Activated T-helper 2 cell treated with anti-CD3 and anti-CD28 coated beads, Interferon-gamma antibody, Interleukin-2, Interleukin-4, amounts not matched to agents 10 μg/mL and 5 μg/mL and 100 μg/mL, durations not matched to agents 14 hours and 24 hours and 36 hours (primary cell): Measurements from ENCODE around the gene SLC10A4. TPM values are rescaled to one million over a fixed set of nuclear protein-coding genes. Genes with fewer than 3 reads are reported as not detected.

Experiments used
- DNase-seq: peaks from one replicate; pipeline ENCODE4 v3.0.0; 2021; ENCODE audit warnings: low spot score
- H3K27ac Mint-ChIP-seq: one replicate; pipeline ENCODE4 v1.8.0; 2021; ENCODE audit warnings: mixed read lengths
- H3K27me3 Mint-ChIP-seq: one replicate; pipeline ENCODE4 v1.8.0; 2021; ENCODE audit warnings: low read depth, mixed read lengths
- H3K36me3 Mint-ChIP-seq: one replicate; pipeline ENCODE4 v1.8.0; 2021; ENCODE audit warnings: low read depth, mixed read lengths
- H3K4me1 Mint-ChIP-seq: one replicate; pipeline ENCODE4 v1.8.0; 2021; ENCODE audit warnings: low read depth, mixed read lengths
- H3K4me3 Mint-ChIP-seq: one replicate; pipeline ENCODE4 v1.8.0; 2021; ENCODE audit warnings: low read depth, mild to moderate bottlenecking, moderate library complexity, mixed read lengths
- H3K9me3 Mint-ChIP-seq: one replicate; pipeline ENCODE4 v1.8.0; 2021; ENCODE audit warnings: mixed read lengths
- intact Hi-C: fragments of 100-400 bp; cut with micrococcal nuclease; formaldehyde crosslinking; loops from one replicate; pipeline ENCODE4 v1.15.1; 2023
- total RNA-seq: library from RNA; stranded (reverse); gene quantifications from 2 replicates; pipeline ENCODE4 v1.2.3, GENCODE V29; 2022

The SLC10A4 gene
- total RNA-seq, 1 donor from 2014 or later = not detected

DNA sequence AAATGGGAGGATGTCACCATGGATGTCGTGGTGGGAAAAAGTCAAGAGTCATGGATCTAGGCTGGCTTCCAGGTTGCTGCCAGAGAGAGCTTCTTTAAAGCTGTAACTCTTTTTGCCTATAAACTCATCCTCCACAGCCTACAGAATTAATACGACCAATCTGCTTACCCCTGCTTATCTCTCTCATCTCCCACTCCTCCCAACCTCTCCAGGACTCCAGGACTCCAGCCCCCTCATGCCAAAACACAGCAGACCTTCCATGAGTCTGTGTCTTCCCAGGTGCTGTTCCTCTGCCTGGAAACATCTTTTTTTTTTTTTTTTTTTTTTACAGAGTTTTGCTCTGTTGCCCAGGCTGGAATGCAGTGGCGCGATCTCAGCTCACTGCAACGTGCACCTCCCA lies 15.3 kb upstream of the SLC10A4 start:
- H3K36me3 Mint-ChIP-seq = no peaks in the 10 kb centered on the region
- H3K4me1 Mint-ChIP-seq = peaks cover 2% of the 10 kb centered on the region
- H3K27me3 Mint-ChIP-seq = peaks cover 18% of the 10 kb centered on the region
- DNase-seq = no peak
- H3K27ac Mint-ChIP-seq = no peak overlapping the region
- intact Hi-C loops = no loop called here
- no peak overlapping the region for H3K4me3 Mint-ChIP-seq
- H3K9me3 Mint-ChIP-seq = no peaks in the 10 kb centered on the region

DNA sequence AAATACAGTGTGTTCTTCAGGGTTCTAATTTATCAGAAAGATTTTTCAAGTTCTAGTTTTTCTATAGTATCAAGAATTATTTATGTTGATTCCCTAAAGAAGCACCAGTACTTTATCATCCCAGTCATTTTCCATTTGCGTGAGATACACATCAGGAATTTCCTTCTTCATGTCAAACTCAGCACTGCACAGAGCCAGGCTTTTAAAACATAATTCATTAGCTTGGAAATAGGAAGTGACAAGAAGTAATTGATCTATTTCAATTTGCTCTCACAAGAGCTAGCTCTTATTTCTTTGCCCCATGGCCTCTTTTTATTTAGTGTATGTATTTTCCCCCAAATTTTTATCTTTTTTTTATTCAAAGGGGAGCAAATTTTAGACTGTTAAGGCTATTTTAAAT lies 13.0 kb upstream of the SLC10A4 start:
- Mint-ChIP-seq H3K4me1 (peaks cover 2% of the 10 kb centered on the region), H3K27me3 (peaks cover 20% of the 10 kb centered on the region), H3K27ac (no peak overlapping the region), H3K36me3 (no peaks in the 10 kb centered on the region), H3K9me3 (no peaks in the 10 kb centered on the region), H3K4me3 (no peak overlapping the region)
- intact Hi-C loops = no loop called here
- no peak for DNase-seq

DNA sequence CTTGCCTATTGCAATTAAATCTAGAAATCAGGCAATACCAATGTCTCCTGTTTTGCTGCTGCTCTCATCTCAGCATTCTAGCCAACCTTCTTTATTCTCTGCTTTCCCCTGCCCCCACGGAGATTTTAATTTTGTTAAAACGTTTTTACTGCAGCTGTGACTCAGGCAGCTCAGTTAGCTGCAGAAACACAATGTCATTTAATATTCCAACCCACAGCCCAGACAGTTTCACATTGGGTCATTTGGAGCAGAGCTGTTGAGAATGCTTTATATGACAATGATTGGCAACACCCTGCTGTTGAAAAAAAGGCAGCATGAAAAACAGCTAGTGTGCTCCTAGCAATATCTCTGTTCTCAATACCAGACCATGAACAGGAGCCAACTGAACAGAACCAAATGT lies 12.6 kb upstream of the SLC10A4 start:
- Mint-ChIP-seq H3K27ac (no peak overlapping the region), H3K27me3 (peaks cover 23% of the 10 kb centered on the region), H3K9me3 (no peaks in the 10 kb centered on the region), H3K4me1 (peaks cover 2% of the 10 kb centered on the region), H3K36me3 (no peaks in the 10 kb centered on the region), H3K4me3 (no peak overlapping the region)
- intact Hi-C loops = no loop called here
- no peak for DNase-seq

DNA sequence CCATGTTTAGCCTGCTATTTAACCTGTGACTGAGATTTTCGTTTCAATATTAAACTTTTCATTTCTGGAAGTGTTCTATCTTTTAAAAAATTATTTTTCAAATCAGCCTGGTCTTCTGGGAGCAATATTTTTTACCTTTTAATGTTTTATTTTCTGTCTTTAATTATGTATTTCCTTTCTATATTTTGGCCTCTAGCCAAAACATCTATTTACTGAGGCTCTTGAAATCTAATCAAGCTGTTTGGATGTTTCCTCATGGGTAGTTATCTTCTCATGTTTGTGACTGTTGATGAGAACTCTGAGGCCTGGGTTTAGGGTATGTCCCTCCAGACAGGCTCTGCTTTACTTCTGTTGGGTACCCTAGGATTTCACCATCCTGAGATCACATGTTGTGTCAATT lies 10.3 kb upstream of the SLC10A4 start:
- no peak overlapping the region for H3K4me3 Mint-ChIP-seq
- H3K9me3 Mint-ChIP-seq = no peaks in the 10 kb centered on the region
- intact Hi-C loops = no loop called here
- peaks cover 2% of the 10 kb centered on the region for H3K4me1 Mint-ChIP-seq
- DNase-seq = no peak
- peaks cover 32% of the 10 kb centered on the region for H3K27me3 Mint-ChIP-seq
- no peaks in the 10 kb centered on the region for H3K36me3 Mint-ChIP-seq
- no peak overlapping the region for H3K27ac Mint-ChIP-seq

- H3K4me3 Mint-ChIP-seq = no peak overlapping the region
- no peaks in the 10 kb centered on the region for H3K4me1 Mint-ChIP-seq
- H3K27me3 Mint-ChIP-seq = peaks cover 25% of the 10 kb centered on the region
- no peak overlapping the region for H3K27ac Mint-ChIP-seq
- H3K36me3 Mint-ChIP-seq = no peaks in the 10 kb centered on the region
- no peak for DNase-seq
- H3K9me3 Mint-ChIP-seq = no peaks in the 10 kb centered on the region
- intact Hi-C loops = no loop called here
Observed at GRCh38 chr4:48475770-48476169, 7.4 kb upstream of the SLC10A4 start.

- no peak for DNase-seq
- Mint-ChIP-seq H3K27ac (no peak overlapping the region), H3K36me3 (no peaks in the 10 kb centered on the region), H3K4me1 (no peaks in the 10 kb centered on the region), H3K4me3 (no peak overlapping the region), H3K9me3 (no peaks in the 10 kb centered on the region), H3K27me3 (peaks cover 45% of the 10 kb centered on the region)
- intact Hi-C loops = no loop called here
Observed at GRCh38 chr4:48478273-48478672, 4.9 kb upstream of the SLC10A4 start.

- no peaks in the 10 kb centered on the region for H3K9me3 Mint-ChIP-seq
Observed at GRCh38 chr4:48481581-48481980, 1.6 kb upstream of the SLC10A4 start.

DNA sequence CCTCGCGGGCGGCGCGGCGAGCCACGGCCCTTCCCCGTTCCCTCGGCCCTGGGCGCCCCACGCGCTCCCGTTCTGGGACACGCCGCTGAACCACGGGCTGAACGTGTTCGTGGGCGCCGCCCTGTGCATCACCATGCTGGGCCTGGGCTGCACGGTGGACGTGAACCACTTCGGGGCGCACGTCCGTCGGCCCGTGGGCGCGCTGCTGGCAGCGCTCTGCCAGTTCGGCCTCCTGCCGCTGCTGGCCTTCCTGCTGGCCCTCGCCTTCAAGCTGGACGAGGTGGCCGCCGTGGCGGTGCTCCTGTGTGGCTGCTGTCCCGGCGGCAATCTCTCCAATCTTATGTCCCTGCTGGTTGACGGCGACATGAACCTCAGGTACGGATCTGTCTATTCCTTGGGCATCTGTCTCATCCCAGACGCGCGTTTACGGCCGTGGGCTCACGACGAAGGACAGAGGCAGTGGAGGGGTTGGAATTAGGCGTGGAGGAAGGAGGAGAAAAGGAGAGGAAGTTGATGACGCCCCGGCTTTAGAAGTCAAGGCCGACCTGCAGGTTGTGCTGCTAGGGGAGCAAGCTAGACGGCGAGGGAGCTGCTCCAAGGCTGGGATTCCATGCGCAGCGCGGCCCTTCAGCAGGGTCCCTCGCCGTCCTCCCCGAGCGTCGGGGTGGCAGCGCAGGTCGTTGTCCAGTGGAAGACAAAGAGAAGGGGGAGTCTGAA lies 792 bp downstream of the SLC10A4 start:
- no peak for DNase-seq
- Mint-ChIP-seq H3K27ac (no peak overlapping the region), H3K9me3 (no peaks in the 10 kb centered on the region), H3K36me3 (no peaks in the 10 kb centered on the region), H3K4me1 (peaks cover 5% of the 10 kb centered on the region), H3K4me3 (peak overlapping the region; percentile 38), H3K27me3 (peaks cover 69% of the 10 kb centered on the region)
- intact Hi-C loops = no loop called here

More at GRCh38 chr4:48481581-48481980, 1.6 kb upstream of the SLC10A4 start:
- H3K4me1 Mint-ChIP-seq = peaks cover 5% of the 10 kb centered on the region
- H3K27me3 Mint-ChIP-seq = peaks cover 61% of the 10 kb centered on the region
- no peaks in the 10 kb centered on the region for H3K36me3 Mint-ChIP-seq
- H3K27ac Mint-ChIP-seq = no peak overlapping the region
- no peak overlapping the region for H3K4me3 Mint-ChIP-seq
- DNase-seq = no peak
- intact Hi-C loops = no loop called here

DNA sequence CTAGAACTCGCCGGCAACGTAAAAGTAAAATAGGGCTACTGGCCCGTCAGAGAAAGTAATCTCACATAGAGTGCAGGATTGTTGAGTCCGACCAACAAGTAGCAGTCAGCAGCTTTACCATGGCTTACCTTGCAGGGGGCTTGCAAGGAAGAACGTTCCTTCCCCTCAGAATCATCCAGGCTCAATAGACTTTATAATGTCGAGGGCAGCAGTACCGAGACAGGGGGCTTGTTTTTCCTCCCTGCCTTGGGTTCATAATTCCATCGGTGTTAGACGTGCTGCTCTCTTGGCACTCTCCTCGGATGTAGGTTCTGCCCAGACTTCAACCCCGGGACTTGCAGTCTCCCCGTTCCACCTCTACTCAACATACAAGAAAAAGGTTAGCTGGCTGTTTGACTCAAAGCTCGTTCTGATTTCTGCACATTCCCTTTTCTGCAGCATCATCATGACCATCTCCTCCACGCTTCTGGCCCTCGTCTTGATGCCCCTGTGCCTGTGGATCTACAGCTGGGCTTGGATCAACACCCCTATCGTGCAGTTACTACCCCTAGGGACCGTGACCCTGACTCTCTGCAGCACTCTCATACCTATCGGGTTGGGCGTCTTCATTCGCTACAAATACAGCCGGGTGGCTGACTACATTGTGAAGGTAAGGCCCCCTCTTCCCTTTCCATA lies 1.5 kb downstream of the SLC10A4 start:
- peaks cover 76% of the 10 kb centered on the region for H3K27me3 Mint-ChIP-seq
- intact Hi-C loops = no loop called here
- H3K4me3 Mint-ChIP-seq = peak overlapping the region; percentile 17
- no peaks in the 10 kb centered on the region for H3K9me3 Mint-ChIP-seq
- peaks cover 5% of the 10 kb centered on the region for H3K4me1 Mint-ChIP-seq
- DNase-seq = no peak
- H3K27ac Mint-ChIP-seq = no peak overlapping the region
- no peaks in the 10 kb centered on the region for H3K36me3 Mint-ChIP-seq

GRCh38 chr4:48489683-48490011 lies 6.5 kb downstream of the SLC10A4 start:
- no peak for DNase-seq
- intact Hi-C loops = no loop called here
- no peaks in the 10 kb centered on the region for H3K9me3 Mint-ChIP-seq
- H3K4me3 Mint-ChIP-seq = no peak overlapping the region
- H3K27ac Mint-ChIP-seq = no peak overlapping the region
- peaks cover 2% of the 10 kb centered on the region for H3K4me1 Mint-ChIP-seq
- H3K27me3 Mint-ChIP-seq = peaks cover 69% of the 10 kb centered on the region
- no peaks in the 10 kb centered on the region for H3K36me3 Mint-ChIP-seq

- Mint-ChIP-seq H3K27me3 (peaks cover 64% of the 10 kb centered on the region), H3K4me1 (peaks cover 2% of the 10 kb centered on the region), H3K4me3 (no peak within 1 kb of the TSS), H3K36me3 (no peaks in the 10 kb centered on the region), H3K9me3 (no peaks in the 10 kb centered on the region), H3K27ac (no peak within 1 kb of the TSS)
- intact Hi-C loops = no loop called here
- DNase-seq = no peak
Observed at GRCh38 chr4:48490012-48490679, 7.0 kb downstream of the SLC10A4 start, which contains the start of gene ZAR1. ZAR1 (plus strand) TSS chr4:48490252; CDS start chr4:48490292, 40 bp downstream.

DNA sequence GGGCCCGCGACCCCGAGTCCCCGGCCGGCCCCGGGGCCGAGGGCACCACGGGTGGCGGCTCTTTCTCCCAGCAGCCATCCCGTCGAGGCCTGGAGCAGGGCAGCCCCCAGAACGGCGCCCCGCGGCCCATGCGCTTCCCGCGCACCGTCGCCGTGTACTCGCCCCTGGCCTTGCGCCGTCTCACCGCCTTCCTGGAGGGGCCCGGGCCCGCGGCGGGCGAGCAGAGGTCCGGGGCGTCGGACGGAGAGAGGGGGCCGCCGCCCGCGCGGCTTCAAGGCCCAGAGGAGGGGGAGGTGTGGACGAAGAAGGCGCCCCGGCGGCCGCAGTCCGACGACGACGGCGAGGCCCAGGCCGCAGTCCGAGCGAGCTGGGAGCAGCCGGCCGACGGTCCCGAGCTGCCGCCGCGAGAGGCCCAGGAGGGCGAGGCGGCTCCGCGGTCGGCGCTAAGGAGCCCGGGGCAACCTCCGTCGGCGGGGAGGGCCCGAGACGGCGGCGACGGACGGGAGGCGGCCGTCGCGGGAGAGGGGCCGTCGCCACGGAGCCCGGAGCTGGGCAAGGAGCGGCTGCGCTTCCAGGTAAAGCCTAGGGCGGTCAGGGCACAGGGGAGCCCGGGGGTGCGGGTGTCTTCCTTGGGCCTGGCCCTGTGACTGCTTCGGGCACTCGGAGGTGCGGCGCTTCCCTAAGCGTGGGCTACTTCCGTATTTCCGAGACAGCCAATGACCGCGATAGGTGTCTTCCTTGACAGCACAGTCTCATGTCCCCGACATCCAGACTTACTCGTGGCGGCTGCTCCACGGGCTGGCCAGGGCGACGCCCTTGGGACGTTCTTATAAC lies 7.8 kb downstream of the SLC10A4 start:
- intact Hi-C loops = no loop called here
- Mint-ChIP-seq H3K36me3 (peaks cover 3% of the 10 kb centered on the region), H3K9me3 (no peaks in the 10 kb centered on the region), H3K4me1 (peaks cover 2% of the 10 kb centered on the region), H3K27ac (no peak overlapping the region), H3K4me3 (no peak overlapping the region), H3K27me3 (peaks cover 58% of the 10 kb centered on the region)
- no peak for DNase-seq
